BJ (cell line): ENCODE data around the gene NEAT1. TPM values are rescaled to one million over a fixed set of nuclear protein-coding genes. Genes with fewer than 3 reads are reported as not detected.

ENCODE experiments used
- CTCF ChIA-PET: fragments of 350-600 bp; formaldehyde crosslinking; extraction: SDS; loops from one replicate; lab custom pipeline; 2021; ENCODE audit warnings: antibody characterized with exemption, inconsistent platforms; lab: Yijun Ruan, JAX
- POLR2A ChIA-PET: fragments of 300-600 bp; sonication (Branson Sonifier 250); formaldehyde crosslinking; extraction: SDS; loops from one replicate; lab custom pipeline; 2021; ENCODE audit warnings: antibody characterized with exemption; lab: Charles Lee
- DNase-seq: peaks from one replicate; pipeline ENCODE4 v3.0.0-alpha.2; 2011; ENCODE audit warnings: low read depth
- H3K27me3 ChIP-seq: 2 replicates; pipeline ENCODE4 v1.6.0; 2011; ENCODE audit warnings: low read length; ENCODE audit not compliant: control insufficient read depth, insufficient read depth
- H3K36me3 ChIP-seq: 2 replicates; pipeline ENCODE4 v1.5.1; 2011; ENCODE audit warnings: low read length; ENCODE audit not compliant: control insufficient read depth, insufficient read depth
- H3K4me3 ChIP-seq: 2 replicates; pipeline ENCODE4 v1.5.1; 2011; ENCODE audit warnings: low read depth, mild to moderate bottlenecking, control low read depth, low read length
- polyA plus RNA-seq: library from polyadenylated mRNA; depleted of rRNA; stranded (reverse); fragments of >200 nt; gene quantifications from 2 replicates; pipeline ENCODE4 v1.2.3, GENCODE V29; 2011; rRNA removed
- small RNA-seq: library from RNA; depleted of rRNA; stranded (forward); fragments of <200 nt; gene quantifications from one replicate; pipeline ENCODE3, GENCODE V24; 2012; ENCODE audit warnings: low replicate concordance, low read depth; ENCODE audit not compliant: insufficient read length
- TF ChIP-seq, protein P1 (sequence below): IDR thresholded peaks from 2 replicates; pipeline ENCODE4 v1.5.1; 2011; ENCODE audit warnings: low read depth, mild to moderate bottlenecking, control low read depth, inconsistent platforms, low read length, moderate library complexity; ENCODE audit not compliant: insufficient read depth

The NEAT1 gene
- polyA plus RNA-seq, 1 experiment: 59.2 TPM

DNA sequence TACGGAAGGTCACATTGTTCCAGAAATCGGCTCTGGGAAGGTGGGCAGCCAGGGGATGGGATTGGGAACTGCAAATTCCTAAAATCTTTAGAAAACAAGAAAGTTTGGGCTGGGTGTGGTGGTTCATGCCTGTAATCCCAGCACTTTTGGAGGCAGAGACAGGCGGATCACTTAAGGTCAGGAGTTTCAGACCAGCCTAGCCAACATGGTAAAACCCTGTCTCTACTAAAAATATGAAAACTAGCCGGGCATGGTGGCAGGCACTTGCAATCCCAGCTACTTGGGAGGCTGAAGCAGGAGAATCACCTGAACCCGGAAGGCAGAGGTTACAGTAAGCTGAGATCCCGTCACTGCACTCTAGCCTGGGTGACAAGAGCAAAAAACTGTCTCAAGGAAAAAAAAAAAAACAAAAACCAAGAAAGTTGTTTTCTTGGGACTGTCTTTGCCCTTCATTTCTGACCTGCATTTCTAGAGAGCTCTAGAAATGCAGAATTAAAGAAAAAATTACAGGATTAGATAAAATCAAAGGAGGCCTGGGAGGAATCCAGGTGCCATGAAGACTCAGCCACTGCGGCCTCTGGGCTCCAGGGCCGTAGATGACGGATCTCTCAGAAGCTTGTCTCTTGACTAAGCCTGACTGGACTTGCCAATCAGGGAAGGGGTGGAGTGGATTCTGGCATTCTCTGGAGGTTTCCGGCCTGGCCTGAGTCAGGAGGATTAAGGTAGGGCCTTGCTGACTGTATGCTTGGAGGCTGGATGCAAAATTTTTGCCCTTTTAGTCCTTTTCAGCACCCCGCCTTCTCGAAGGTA, 71.0 kb downstream of the NEAT1 start:
- no peak overlapping the region for H3K4me3 ChIP-seq
- TF ChIP-seq, protein P1, sequence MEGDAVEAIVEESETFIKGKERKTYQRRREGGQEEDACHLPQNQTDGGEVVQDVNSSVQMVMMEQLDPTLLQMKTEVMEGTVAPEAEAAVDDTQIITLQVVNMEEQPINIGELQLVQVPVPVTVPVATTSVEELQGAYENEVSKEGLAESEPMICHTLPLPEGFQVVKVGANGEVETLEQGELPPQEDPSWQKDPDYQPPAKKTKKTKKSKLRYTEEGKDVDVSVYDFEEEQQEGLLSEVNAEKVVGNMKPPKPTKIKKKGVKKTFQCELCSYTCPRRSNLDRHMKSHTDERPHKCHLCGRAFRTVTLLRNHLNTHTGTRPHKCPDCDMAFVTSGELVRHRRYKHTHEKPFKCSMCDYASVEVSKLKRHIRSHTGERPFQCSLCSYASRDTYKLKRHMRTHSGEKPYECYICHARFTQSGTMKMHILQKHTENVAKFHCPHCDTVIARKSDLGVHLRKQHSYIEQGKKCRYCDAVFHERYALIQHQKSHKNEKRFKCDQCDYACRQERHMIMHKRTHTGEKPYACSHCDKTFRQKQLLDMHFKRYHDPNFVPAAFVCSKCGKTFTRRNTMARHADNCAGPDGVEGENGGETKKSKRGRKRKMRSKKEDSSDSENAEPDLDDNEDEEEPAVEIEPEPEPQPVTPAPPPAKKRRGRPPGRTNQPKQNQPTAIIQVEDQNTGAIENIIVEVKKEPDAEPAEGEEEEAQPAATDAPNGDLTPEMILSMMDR: no peak

More for the DNA sequence above, 71.0 kb downstream of the NEAT1 start:
- POLR2A ChIA-PET: interaction anchor here (0.6 to 3.7 kb wide), 6 partner anchors 9 to 71 kb away, joined by 3 to 38 read pairs (median 6); partner anchors contain the start of gene NEAT1
- Histone ChIP-seq H3K36me3 (no peaks in the 10 kb centered on the region), H3K27me3 (no peaks in the 10 kb centered on the region)
- CTCF ChIA-PET: interaction anchor here (0.8 to 7.3 kb wide), 7 partner anchors 12 to 123 kb away, joined by 3 to 62 read pairs (median 4); no protein-coding TSS in a partner anchor
- peak; percentile 86 for DNase-seq

Small RNA genes lying within 50 kb of the gene (small RNA-seq; reads per million reads assigned to genes)
- not detected for gene RF01684

Other genes starting within 250 kb of the NEAT1 start
- gene CAPN1, start 240.9 kb upstream of the NEAT1 start, polyA plus RNA-seq: 75.4 and 181 TPM in 2 replicates
- 11.8 and 14.5 TPM in 2 replicates for gene POLA2, start 160.8 kb upstream of the NEAT1 start, polyA plus RNA-seq
- 11.7 and 23.2 TPM in 2 replicates for gene CDC42EP2, start 107.9 kb upstream of the NEAT1 start, polyA plus RNA-seq
- 29.5 and 45.2 TPM in 2 replicates for gene DPF2, start 88.9 kb upstream of the NEAT1 start, polyA plus RNA-seq
- gene TIGD3, start 68.0 kb upstream of the NEAT1 start, polyA plus RNA-seq: 0.04 and 0.06 TPM in 2 replicates
- 1.1 and 2.1 TPM in 2 replicates for gene SLC25A45, start 40.2 kb upstream of the NEAT1 start, polyA plus RNA-seq
- 15.0 and 21.6 TPM in 2 replicates for gene FRMD8, start 36.2 kb upstream of the NEAT1 start, polyA plus RNA-seq
- gene MALAT1, start 76.2 kb downstream of the NEAT1 start, polyA plus RNA-seq: 924 and 1,611 TPM in 2 replicates
- gene SCYL1, start 102.3 kb downstream of the NEAT1 start, polyA plus RNA-seq: 81.7 and 134 TPM in 2 replicates
- gene LTBP3, start 135.6 kb downstream of the NEAT1 start, polyA plus RNA-seq: 37.9 and 77.7 TPM in 2 replicates
- gene ZNRD2, start 147.7 kb downstream of the NEAT1 start, polyA plus RNA-seq: 48.7 and 73.3 TPM in 2 replicates
- 38.2 and 56.9 TPM in 2 replicates for gene FAM89B, start 149.7 kb downstream of the NEAT1 start, polyA plus RNA-seq
- gene EHBP1L1, start 153.3 kb downstream of the NEAT1 start, polyA plus RNA-seq: 17.9 and 30.9 TPM in 2 replicates
- gene KCNK7, start 173.0 kb downstream of the NEAT1 start, polyA plus RNA-seq: 0.06 and 0.07 TPM in 2 replicates
- 11.7 and 18.1 TPM in 2 replicates for gene MAP3K11, start 191.4 kb downstream of the NEAT1 start, polyA plus RNA-seq
- gene PCNX3, start 193.0 kb downstream of the NEAT1 start, polyA plus RNA-seq: 9.8 and 19.7 TPM in 2 replicates
- 13.4 and 21.6 TPM in 2 replicates for gene SIPA1, start 215.3 kb downstream of the NEAT1 start, polyA plus RNA-seq
- 27.6 and 46.2 TPM in 2 replicates for gene RELA, start 240.1 kb downstream of the NEAT1 start, polyA plus RNA-seq